K562 (cell line): Measurements from ENCODE around the gene RAPGEF5. TPM values are rescaled to one million over a fixed set of nuclear protein-coding genes. Genes with fewer than 3 reads are reported as not detected.

ENCODE experiments used
- ATF3 ChIP-seq, 2 experiments: fragments of 450-650 bp in 1 of 2; sonication (generic) in 1 of 2; formaldehyde crosslinking in 1 of 2; IDR thresholded peaks in 1 of 2; conservative IDR thresholded peaks in 1 of 2; 2 replicates each; pipeline versions ENCODE4 v1.6.1 to v1.8.1; 2016 to 2023; ENCODE audit warnings: mild to moderate bottlenecking in 2 of 2, moderate library complexity in 2 of 2, inconsistent platforms in 1 of 2, missing genetic modification reagents in 1 of 2
- ATF7 ChIP-seq: fragments of 450-650 bp; IDR thresholded peaks from 2 replicates; pipeline ENCODE4 v1.7.1; 2014; ENCODE audit warnings: mild to moderate bottlenecking, moderate library complexity
- ELK1 ChIP-seq: sonication (generic); formaldehyde crosslinking; IDR thresholded peaks from 2 replicates; pipeline ENCODE4 v1.8.1; 2022; ENCODE audit warnings: missing genetic modification reagents
- FOS ChIP-seq: IDR thresholded peaks from 3 replicates; pipeline ENCODE4 v1.6.1; 2011; ENCODE audit not compliant: insufficient read length; ENCODE audit errors: extremely low read depth
- HMBOX1 ChIP-seq: sonication (generic); IDR thresholded peaks from 2 replicates; pipeline ENCODE4 v1.6.1; 2016
- JUND ChIP-seq, 2 experiments: IDR thresholded peaks; 2 replicates in 1 of 2; 3 replicates in 1 of 2; pipeline ENCODE4 v1.6.1; 2011; ENCODE audit warnings: borderline replicate concordance in 2 of 2, low read depth in 2 of 2, low read length in 2 of 2, improper control_type of control experiment in 1 of 2, missing biosample characterization in 1 of 2, missing genetic modification characterization in 1 of 2, missing genetic modification reagents in 1 of 2
- MAFG ChIP-seq: fragments of 450-650 bp; conservative IDR thresholded peaks from 2 replicates; pipeline ENCODE4 v1.6.1; 2016; ENCODE audit warnings: missing genetic modification characterization, missing compliant biosample characterization
- PRDM10 ChIP-seq: fragments of 450-650 bp; IDR thresholded peaks from 2 replicates; pipeline ENCODE4 v1.6.1; 2018; ENCODE audit not compliant: partially characterized antibody
- RAD21 ChIP-seq, 2 experiments: fragments of 250-450 bp in 1 of 2; fragments of 450-650 bp in 1 of 2; sonication (Bioruptor Pico) in 1 of 2; formaldehyde crosslinking in 1 of 2; IDR thresholded peaks in 1 of 2; conservative IDR thresholded peaks in 1 of 2; 2 replicates each; pipeline versions ENCODE4 v1.4.0 to v1.8.0; 2020 to 2022; ENCODE audit warnings: mild to moderate bottlenecking in 2 of 2, moderate library complexity in 1 of 2
- SMARCE1 ChIP-seq: fragments of 450-650 bp; IDR thresholded peaks from 2 replicates; pipeline ENCODE4 v1.7.1; 2016; ENCODE audit warnings: mild to moderate bottlenecking
- SREBF1 ChIP-seq: fragments of 150-350 bp; IDR thresholded peaks from 2 replicates; pipeline ENCODE4 v1.6.1; 2014; ENCODE audit warnings: antibody characterized with exemption, low read depth, low read length, borderline replicate concordance
- ZNF316 ChIP-seq: fragments of 450-650 bp; IDR thresholded peaks from 2 replicates; pipeline ENCODE4 v1.6.1; 2016
- polyA plus RNA-seq, 8 experiments: library from polyadenylated mRNA; depleted of rRNA in 4 of 8; stranded (reverse) in 5 of 8; unstranded in 3 of 8; fragments of >200 nt; fragmentation: Nextera tagmentation in 2 of 8; fragmentation: Illumina TruSeq in 1 of 8; extraction: Ambion mirVana in 2 of 8; extraction: Trizol in 1 of 8; gene quantifications; 2 replicates each; pipeline versions ENCODE4 v1.2.1 to v1.2.3, GENCODE V29; 2011 to 2014; ENCODE audit warnings: inconsistent platforms in 1 of 8, missing spikeins in 1 of 8
- total RNA-seq, 7 experiments: library from RNA; depleted of rRNA in 6 of 7; stranded (reverse); fragments of >200 nt in 6 of 7; fragmentation: Illumina TruSeq in 2 of 7; extraction: Trizol in 2 of 7; gene quantifications; 2 replicates each; pipeline versions ENCODE4 v1.2.1 to v1.2.3, GENCODE V29; 2011 to 2021; ENCODE audit warnings: low replicate concordance in 1 of 7
- TF ChIP-seq, protein P1 (sequence below): IDR thresholded peaks from 2 replicates; pipeline ENCODE4 v1.6.1; 2012; ENCODE audit warnings: low read depth, low read length, improper control_type of control experiment, borderline replicate concordance
- TF ChIP-seq, protein P2 (sequence below): IDR thresholded peaks from 3 replicates; pipeline ENCODE4 v1.6.1; 2011; ENCODE audit warnings: borderline replicate concordance, mild to moderate bottlenecking; ENCODE audit not compliant: insufficient read length, insufficient read depth

RAPGEF5 gene
- total and polyA plus RNA-seq, 9 of the 15 experiments (the other 6 are each of a cell fraction or from before 2014, with no cell fraction given) = 0.39 to 2.0 (median 1.1) TPM

- TF ChIP-seq ATF3 (IDR thresholded peaks at IDR 0.05) (peak; percentile 77), ATF3 (CRISPR knock-in tag; conservative IDR thresholded peaks at IDR 0.05) (no peak), ELK1 (no peak), MAFG (tag) (peak; percentile 36; the same call in 1 of the 2 replicates), SREBF1 (no peak), ZNF316 (peak; percentile 41; the same call in 1 of the 2 replicates), FOS (peak; percentile 25), JUND (IDR thresholded peaks at IDR 0.05; ENCODE audit: borderline replicate concordance, low read depth, low read length) (peak; percentile 83), JUND (tag; IDR thresholded peaks at IDR 0.05; ENCODE audit: borderline replicate concordance, low read depth, low read length) (peak; percentile 89; the same call in 2 of the 3 replicates), ATF7 (no peak), HMBOX1 (peak; percentile 83), PRDM10 (no peak), RAD21 (CRISPR knock-in tag; conservative IDR thresholded peaks at IDR 0.05 in 1 of 2, IDR thresholded peaks at IDR 0.05 in 1 of 2) (peak in 1 of 2 experiments; percentile 21; a peak in 1 of 4 replicates), SMARCE1 (0 out of 2 replicates have a peak, but pooled peaks have one; percentile 43)
- TF ChIP-seq, protein P1, sequence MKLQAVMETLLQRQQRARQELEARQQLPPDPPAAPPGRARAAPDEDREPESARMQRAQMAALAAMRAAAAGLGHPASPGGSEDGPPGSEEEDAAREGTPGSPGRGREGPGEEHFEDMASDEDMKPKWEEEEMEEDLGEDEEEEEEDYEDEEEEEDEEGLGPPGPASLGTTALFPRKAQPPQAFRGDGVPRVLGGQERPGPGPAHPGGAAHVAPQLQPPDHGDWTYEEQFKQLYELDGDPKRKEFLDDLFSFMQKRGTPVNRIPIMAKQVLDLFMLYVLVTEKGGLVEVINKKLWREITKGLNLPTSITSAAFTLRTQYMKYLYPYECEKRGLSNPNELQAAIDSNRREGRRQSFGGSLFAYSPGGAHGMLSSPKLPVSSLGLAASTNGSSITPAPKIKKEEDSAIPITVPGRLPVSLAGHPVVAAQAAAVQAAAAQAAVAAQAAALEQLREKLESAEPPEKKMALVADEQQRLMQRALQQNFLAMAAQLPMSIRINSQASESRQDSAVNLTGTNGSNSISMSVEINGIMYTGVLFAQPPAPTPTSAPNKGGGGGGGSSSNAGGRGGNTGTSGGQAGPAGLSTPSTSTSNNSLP = no peak
- TF ChIP-seq, protein P2, sequence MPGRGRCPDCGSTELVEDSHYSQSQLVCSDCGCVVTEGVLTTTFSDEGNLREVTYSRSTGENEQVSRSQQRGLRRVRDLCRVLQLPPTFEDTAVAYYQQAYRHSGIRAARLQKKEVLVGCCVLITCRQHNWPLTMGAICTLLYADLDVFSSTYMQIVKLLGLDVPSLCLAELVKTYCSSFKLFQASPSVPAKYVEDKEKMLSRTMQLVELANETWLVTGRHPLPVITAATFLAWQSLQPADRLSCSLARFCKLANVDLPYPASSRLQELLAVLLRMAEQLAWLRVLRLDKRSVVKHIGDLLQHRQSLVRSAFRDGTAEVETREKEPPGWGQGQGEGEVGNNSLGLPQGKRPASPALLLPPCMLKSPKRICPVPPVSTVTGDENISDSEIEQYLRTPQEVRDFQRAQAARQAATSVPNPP = no peak
Measured at GRCh38 chr7:22156205-22156604, 200.7 kb downstream of the RAPGEF5 start (continued).
